Spleen (tissue), 11 donors: ENCODE data around the gene DOK5. TPM values are rescaled to one million over a fixed set of nuclear protein-coding genes. Genes with fewer than 3 reads are reported as not detected.
A peak's percentile ranks its signal among the peaks of the same experiment; 100 is the strongest.

ENCODE experiments used
- DNase-seq: peaks from one replicate; pipeline ENCODE4 v3.0.0-alpha.2; 2020
- H3K27ac ChIP-seq, 8 donors: fragments of 200-600 bp; sonication (generic) in 7 of 8; 1 replicate in 4 of 8; 2 replicates in 4 of 8; pipeline versions ENCODE4 v1.5.0 to v1.8.0; 2016 to 2021; ENCODE audit warnings: inconsistent platforms in 4 of 8, mild to moderate bottlenecking in 4 of 8, moderate library complexity in 1 of 8
- H3K27me3 ChIP-seq, 7 donors: fragments of 200-600 bp; sonication (generic) in 6 of 7; replicated peaks in 1 of 7; 1 replicate in 4 of 7; 2 replicates in 3 of 7; pipeline versions ENCODE4 v1.5.0 to v1.8.0; 2016 to 2021; ENCODE audit warnings: inconsistent platforms in 3 of 7, mild to moderate bottlenecking in 1 of 7
- H3K36me3 ChIP-seq, 6 donors: fragments of 200-600 bp; sonication (generic) in 5 of 6; 1 replicate in 4 of 6; 2 replicates in 2 of 6; pipeline versions ENCODE4 v1.5.0 to v1.8.0; 2016 to 2021; ENCODE audit warnings: inconsistent platforms in 2 of 6
- H3K4me1 ChIP-seq, 6 donors: fragments of 200-600 bp; sonication (generic) in 5 of 6; 1 replicate in 3 of 6; 2 replicates in 3 of 6; pipeline versions ENCODE4 v1.5.0 to v1.8.0; 2016 to 2021; ENCODE audit warnings: inconsistent platforms in 3 of 6
- H3K4me3 ChIP-seq, 8 donors: fragments of 200-600 bp; sonication (generic) in 7 of 8; 1 replicate in 4 of 8; 2 replicates in 4 of 8; pipeline versions ENCODE4 v1.5.0 to v1.8.0; 2016 to 2021; ENCODE audit warnings: inconsistent platforms in 4 of 8, mild to moderate bottlenecking in 4 of 8, moderate library complexity in 2 of 8
- H3K9me3 ChIP-seq, 8 donors: fragments of 200-600 bp; sonication (generic) in 7 of 8; 1 replicate in 4 of 8; 2 replicates in 4 of 8; pipeline versions ENCODE4 v1.5.0 to v1.8.0; 2016 to 2021; ENCODE audit warnings: inconsistent platforms in 4 of 8
- POLR2A ChIP-seq, 3 donors: fragments of 450-650 bp; IDR thresholded peaks; one replicate each; pipeline ENCODE4 v1.5.1; 2017; ENCODE audit warnings: antibody characterized with exemption in 3 of 3, mild to moderate bottlenecking in 1 of 3
- POLR2AphosphoS5 ChIP-seq, 3 donors: sonication (generic); formaldehyde crosslinking; IDR thresholded peaks; one replicate each; pipeline ENCODE4 v1.5.1; 2017; ENCODE audit warnings: antibody characterized with exemption in 3 of 3
- WGBS, 5 donors: extraction: QIAGEN DNeasy Blood & Tissue Kit in 3 of 5; methylation state at CpG; one replicate each; pipeline versions ENCODE4 v1.1.5 to v1.1.7; 2013 to 2018; 5-methylcytosine and 5-hydroxymethylcytosine counted together
- intact Hi-C: fragments of 100-400 bp; cut with DNase I; formaldehyde crosslinking; loops from one replicate; pipeline ENCODE4 v1.15.0; 2023; ENCODE audit warnings: low total_unique reads
- polyA plus RNA-seq, 3 donors: library from polyadenylated mRNA; stranded (reverse); fragments of 200-250 nt; gene quantifications; one replicate each; pipeline ENCODE4 v1.2.1, GENCODE V29; 2013
- total RNA-seq, 7 donors: library from RNA; depleted of rRNA in 3 of 7; stranded (reverse); fragments of >200 nt in 3 of 7; fragmentation: NEBNext Ultra II Directional in 4 of 7; extraction: Animal tissue kit (Norgen Biotek cat#: 25700) in 4 of 7; gene quantifications; one replicate each; pipeline versions ENCODE4 v1.1.0 to v1.2.1, GENCODE V29; 2016 to 2021
- TF ChIP-seq, protein P1 (sequence below), 11 experiments: fragments of 200-600 bp in 7 of 11; fragments of 450-650 bp in 4 of 11; sonication (generic) in 4 of 11; IDR thresholded peaks in 8 of 11; conservative IDR thresholded peaks in 3 of 11; 1 replicate in 7 of 11; 2 replicates in 4 of 11; pipeline versions ENCODE4 v1.4.0 to v1.8.0; 2016 to 2021; ENCODE audit warnings: antibody characterized with exemption in 11 of 11, inconsistent platforms in 4 of 11, mild to moderate bottlenecking in 1 of 11
- donor health status: healthy with polysubstance abuse.
- donor health status: DM: no; HTN: no; CAD: no; lungs with moderate emphysema.
- donor health status: DM: no; HTN: no; CAD: no.
- donor health status: Bipolar disorder and iron deficiency.
- donor health status: healthy.
- donor health status: DM: no; HTN: no; CAD: no.
- donor health status: DM: yes; HTN: yes; CAD: no.

The DOK5 gene
- total and polyA plus RNA-seq, 10 donors = 0.17 to 0.73 (median 0.53) TPM; not detected in 3

DNA sequence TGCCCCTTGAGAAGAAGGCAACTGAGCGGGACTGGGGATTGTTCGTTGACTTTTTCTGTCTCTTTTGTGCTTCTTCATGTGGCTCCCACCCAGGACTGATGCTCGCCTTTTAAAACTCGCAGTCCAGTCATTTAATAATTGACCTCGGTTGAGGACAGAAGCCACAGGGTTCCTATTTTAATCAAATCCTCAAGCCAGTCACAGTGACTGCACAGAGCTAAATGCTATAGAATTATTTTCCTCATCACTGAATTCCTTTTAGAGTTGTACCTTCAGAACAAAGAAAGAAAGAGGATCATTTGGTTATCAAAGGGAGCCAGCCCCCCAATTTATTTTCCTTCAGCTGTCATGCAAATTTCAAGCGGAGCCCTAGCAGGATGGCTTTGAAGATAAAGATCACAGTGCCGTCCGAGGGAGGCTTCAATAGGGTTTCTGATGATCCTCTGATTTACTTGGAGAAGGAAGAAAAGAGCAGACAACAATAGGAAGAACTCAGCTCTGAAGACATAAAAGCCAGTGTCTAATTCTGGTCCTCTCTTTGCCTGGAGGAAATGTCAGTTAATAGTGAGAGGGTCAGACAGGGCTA is 186.6 kb downstream of the DOK5 start:
- 57 to 65% (median 59%) methylated on average over 8 of the region's 8 CpGs for WGBS, 5 donors
- Histone ChIP-seq H3K36me3 (no peaks in the 10 kb centered on the region), H3K27ac (no peak overlapping the region), H3K4me1 (no peaks in the 10 kb centered on the region), H3K4me3 (no peak overlapping the region), H3K9me3 (no peaks in the 10 kb centered on the region), H3K27me3 (peaks cover 0 to 34% (median 0%) of the 10 kb centered on the region in 7 donors)
- no peak for TF ChIP-seq POLR2A (IDR thresholded peaks at IDR 0.05)
- TF ChIP-seq POLR2AphosphoS5 (IDR thresholded peaks at IDR 0.05) = no peak
- TF ChIP-seq, protein P1, sequence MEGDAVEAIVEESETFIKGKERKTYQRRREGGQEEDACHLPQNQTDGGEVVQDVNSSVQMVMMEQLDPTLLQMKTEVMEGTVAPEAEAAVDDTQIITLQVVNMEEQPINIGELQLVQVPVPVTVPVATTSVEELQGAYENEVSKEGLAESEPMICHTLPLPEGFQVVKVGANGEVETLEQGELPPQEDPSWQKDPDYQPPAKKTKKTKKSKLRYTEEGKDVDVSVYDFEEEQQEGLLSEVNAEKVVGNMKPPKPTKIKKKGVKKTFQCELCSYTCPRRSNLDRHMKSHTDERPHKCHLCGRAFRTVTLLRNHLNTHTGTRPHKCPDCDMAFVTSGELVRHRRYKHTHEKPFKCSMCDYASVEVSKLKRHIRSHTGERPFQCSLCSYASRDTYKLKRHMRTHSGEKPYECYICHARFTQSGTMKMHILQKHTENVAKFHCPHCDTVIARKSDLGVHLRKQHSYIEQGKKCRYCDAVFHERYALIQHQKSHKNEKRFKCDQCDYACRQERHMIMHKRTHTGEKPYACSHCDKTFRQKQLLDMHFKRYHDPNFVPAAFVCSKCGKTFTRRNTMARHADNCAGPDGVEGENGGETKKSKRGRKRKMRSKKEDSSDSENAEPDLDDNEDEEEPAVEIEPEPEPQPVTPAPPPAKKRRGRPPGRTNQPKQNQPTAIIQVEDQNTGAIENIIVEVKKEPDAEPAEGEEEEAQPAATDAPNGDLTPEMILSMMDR (IDR thresholded peaks at IDR 0.05 in 8 of 11, conservative IDR thresholded peaks at IDR 0.05 in 3 of 11) = no peak
- DNase-seq = no peak
- intact Hi-C loops = no loop called here

DNA sequence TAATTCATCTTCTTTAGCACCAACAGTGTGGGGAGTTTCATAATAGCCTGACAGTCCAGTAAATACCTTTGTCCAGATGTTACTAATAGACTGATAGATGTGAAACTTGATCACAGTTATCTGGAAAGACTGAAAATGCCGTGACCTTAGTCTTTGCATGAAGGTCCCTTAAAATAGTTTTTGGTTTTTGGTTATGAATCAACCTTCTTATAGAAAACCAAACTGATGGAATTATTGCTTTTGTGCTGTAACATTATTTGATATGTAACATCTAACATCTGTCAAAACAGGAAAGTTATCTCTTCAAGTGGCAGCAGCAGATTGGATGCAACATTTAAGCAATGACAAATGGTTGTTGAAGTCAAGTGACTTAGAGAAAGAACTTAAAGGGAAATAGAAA is 190.4 kb downstream of the DOK5 start:
- no peak for TF ChIP-seq POLR2A (IDR thresholded peaks at IDR 0.05)
- TF ChIP-seq, protein P1 (IDR thresholded peaks at IDR 0.05 in 8 of 11, conservative IDR thresholded peaks at IDR 0.05 in 3 of 11) = no peak
- TF ChIP-seq POLR2AphosphoS5 (IDR thresholded peaks at IDR 0.05) = no peak
- WGBS, 5 donors = 65 to 79% (median 70%) methylated on average over 1 of the region's 1 CpG
- intact Hi-C loops = no loop called here

DNA sequence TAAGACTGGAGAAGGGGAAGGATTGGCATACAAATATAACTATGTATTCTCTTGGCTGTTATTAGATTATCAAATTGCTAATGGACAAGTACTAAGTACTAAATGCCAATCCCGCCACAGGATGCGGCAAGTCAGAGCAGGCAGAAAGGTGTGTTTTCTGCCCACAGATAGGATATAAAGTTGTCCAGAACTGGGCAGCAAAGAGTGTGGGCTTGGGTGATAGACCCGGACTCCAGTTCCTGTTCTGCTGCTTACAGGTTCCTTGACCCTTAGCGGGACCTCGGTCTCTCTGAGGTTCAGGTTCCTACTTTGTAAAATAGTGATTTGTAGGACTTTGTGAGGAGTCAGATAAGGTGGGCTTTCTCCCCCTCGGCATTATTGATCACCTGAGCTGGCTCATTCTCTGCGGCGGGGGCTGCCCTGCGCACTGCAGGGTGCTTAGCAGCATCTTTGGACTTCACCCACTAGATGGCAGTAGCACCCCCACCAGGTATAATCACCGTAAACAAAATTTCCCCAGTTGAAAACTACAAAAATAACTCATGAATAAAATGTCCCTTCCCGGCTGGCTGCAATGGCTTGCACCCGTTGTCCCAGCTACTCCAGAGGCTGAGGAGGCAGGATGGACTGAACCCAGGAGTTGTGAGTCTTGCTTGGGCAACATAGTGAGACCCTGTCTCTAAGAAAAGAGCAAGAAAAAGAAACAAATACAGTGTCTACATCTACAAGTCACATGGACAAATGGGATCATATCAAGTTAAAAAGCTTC is 193.1 kb downstream of the DOK5 start:
- TF ChIP-seq POLR2AphosphoS5 (IDR thresholded peaks at IDR 0.05) = no peak
- TF ChIP-seq, protein P1 (IDR thresholded peaks at IDR 0.05 in 8 of 11, conservative IDR thresholded peaks at IDR 0.05 in 3 of 11) = peak in 7 of 11 experiments; percentile 37 to 71 (median 63)
- no peak for DNase-seq
- no peak overlapping the region for H3K27ac ChIP-seq
- H3K27me3 ChIP-seq = peaks cover 0 to 23% (median 5%) of the 10 kb centered on the region in 7 donors
- H3K4me1 ChIP-seq = peaks cover 0 to 7% (median 0%) of the 10 kb centered on the region in 6 donors
- H3K9me3 ChIP-seq = no peaks in the 10 kb centered on the region
- H3K4me3 ChIP-seq = no peak overlapping the region
- WGBS, 5 donors = 23 to 34% (median 32%) methylated on average over 11 to 12 of the region's 12 CpGs
- intact Hi-C loops = no loop called here
- no peaks in the 10 kb centered on the region for H3K36me3 ChIP-seq

More for the DNA sequence above, 190.4 kb downstream of the DOK5 start:
- Histone ChIP-seq H3K9me3 (no peaks in the 10 kb centered on the region), H3K36me3 (no peaks in the 10 kb centered on the region), H3K4me3 (no peak overlapping the region), H3K27me3 (peaks cover 0 to 39% (median 5%) of the 10 kb centered on the region in 7 donors), H3K27ac (no peak overlapping the region), H3K4me1 (peaks cover 0 to 7% (median 0%) of the 10 kb centered on the region in 6 donors)
- DNase-seq = no peak

DNA sequence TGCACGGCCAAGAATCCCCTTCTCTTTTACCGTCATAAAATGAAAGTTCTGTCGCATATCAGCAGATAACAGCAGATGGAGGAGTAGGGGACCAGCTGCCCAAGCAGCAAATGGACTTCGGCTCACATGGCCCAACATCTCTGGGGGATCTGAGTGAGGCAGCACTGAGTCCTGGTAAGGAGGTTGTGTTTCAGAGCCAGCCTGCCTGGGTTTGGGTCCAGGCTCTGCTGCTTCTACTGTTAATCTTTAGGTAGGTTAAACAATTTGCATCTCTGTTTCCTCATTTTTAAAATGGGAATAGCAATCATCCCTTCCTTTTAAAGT is 193.6 kb downstream of the DOK5 start:
- TF ChIP-seq, protein P1 (IDR thresholded peaks at IDR 0.05 in 8 of 11, conservative IDR thresholded peaks at IDR 0.05 in 3 of 11) = no peak
- TF ChIP-seq POLR2A (IDR thresholded peaks at IDR 0.05) (no peak), POLR2AphosphoS5 (IDR thresholded peaks at IDR 0.05) (no peak)
- DNase-seq = no peak
- intact Hi-C loops = no loop called here
- H3K4me1 ChIP-seq = peaks cover 0 to 7% (median 0%) of the 10 kb centered on the region in 6 donors
- H3K27ac ChIP-seq = no peak overlapping the region
- no peaks in the 10 kb centered on the region for H3K9me3 ChIP-seq
- no peaks in the 10 kb centered on the region for H3K36me3 ChIP-seq
- peaks cover 0 to 18% (median 5%) of the 10 kb centered on the region in 7 donors for H3K27me3 ChIP-seq
- WGBS, 5 donors = 66 to 79% (median 71%) methylated on average over 4 of the region's 4 CpGs
- H3K4me3 ChIP-seq = no peak overlapping the region
